Measurements from ENCODE around the gene SORT1.

DNA sequence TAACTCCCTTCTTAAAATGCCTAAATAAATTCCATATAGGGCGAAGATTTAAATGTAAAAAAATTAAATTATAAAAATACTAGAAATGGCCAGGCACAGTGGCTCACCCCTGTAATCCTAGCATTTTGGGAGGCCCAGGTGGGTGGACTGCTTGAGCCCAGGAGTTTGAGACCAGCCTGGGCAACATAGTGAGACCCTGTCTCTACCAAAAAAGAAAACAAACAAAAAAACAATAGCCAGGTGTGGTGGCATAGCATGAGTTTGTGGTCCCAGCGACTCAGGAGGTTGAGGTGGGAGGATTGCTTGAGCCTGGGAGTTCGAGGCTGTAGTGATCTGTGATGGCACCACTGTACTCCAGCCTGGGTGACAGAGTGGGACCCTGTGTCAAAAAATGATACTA, 17.8 kb downstream of the SORT1 start:
- TF ChIP-seq, protein P1, sequence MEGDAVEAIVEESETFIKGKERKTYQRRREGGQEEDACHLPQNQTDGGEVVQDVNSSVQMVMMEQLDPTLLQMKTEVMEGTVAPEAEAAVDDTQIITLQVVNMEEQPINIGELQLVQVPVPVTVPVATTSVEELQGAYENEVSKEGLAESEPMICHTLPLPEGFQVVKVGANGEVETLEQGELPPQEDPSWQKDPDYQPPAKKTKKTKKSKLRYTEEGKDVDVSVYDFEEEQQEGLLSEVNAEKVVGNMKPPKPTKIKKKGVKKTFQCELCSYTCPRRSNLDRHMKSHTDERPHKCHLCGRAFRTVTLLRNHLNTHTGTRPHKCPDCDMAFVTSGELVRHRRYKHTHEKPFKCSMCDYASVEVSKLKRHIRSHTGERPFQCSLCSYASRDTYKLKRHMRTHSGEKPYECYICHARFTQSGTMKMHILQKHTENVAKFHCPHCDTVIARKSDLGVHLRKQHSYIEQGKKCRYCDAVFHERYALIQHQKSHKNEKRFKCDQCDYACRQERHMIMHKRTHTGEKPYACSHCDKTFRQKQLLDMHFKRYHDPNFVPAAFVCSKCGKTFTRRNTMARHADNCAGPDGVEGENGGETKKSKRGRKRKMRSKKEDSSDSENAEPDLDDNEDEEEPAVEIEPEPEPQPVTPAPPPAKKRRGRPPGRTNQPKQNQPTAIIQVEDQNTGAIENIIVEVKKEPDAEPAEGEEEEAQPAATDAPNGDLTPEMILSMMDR (IDR thresholded peaks at IDR 0.05; ENCODE audit: low read depth, low read length), result no peak
- TF ChIP-seq EZH2phosphoT487 (IDR thresholded peaks at IDR 0.05; ENCODE audit: low read depth), result no peak
